Activated T-cell treated with anti-CD3 and anti-CD28 coated beads, Interleukin-2, amount 50 U/mL, for 4 hours (primary cell): ENCODE data around the gene ENPP5. TPM values are rescaled to one million over a fixed set of nuclear protein-coding genes. Genes with fewer than 3 reads are reported as not detected.

Experiments
- ATAC-seq, 2 donors: fragments of 200-7000 bp; cut with Tn5 transposase; one replicate each; pipeline ENCODE4 v1.10.0; 2021
- DNase-seq: peaks from one replicate; pipeline ENCODE4 v3.0.0-alpha.2; 2020
- H3K27me3 Mint-ChIP-seq: one replicate; pipeline ENCODE4 v1.8.0; 2021; ENCODE audit warnings: low read depth, mixed read lengths
- H3K36me3 Mint-ChIP-seq: one replicate; pipeline ENCODE4 v1.8.0; 2022; ENCODE audit warnings: mixed read lengths; ENCODE audit not compliant: insufficient read depth
- H3K4me1 Mint-ChIP-seq: one replicate; pipeline ENCODE4 v1.8.0; 2021; ENCODE audit warnings: low read depth, mixed read lengths
- H3K4me3 Mint-ChIP-seq: one replicate; pipeline ENCODE4 v1.8.0; 2021; ENCODE audit warnings: mild to moderate bottlenecking, moderate library complexity, mixed read lengths
- H3K9me3 Mint-ChIP-seq: one replicate; pipeline ENCODE4 v1.8.0; 2021; ENCODE audit warnings: mixed read lengths
- total RNA-seq, 3 donors: library from RNA; stranded (reverse); gene quantifications; one replicate each; pipeline ENCODE4 v1.2.1, GENCODE V29; 2021

Gene ENPP5
- total RNA-seq = not detected

GRCh38 chr6:46170357-46171289 lies at the start of gene ENPP5:
Gene ENPP5 (minus strand): TSS chr6:46170980. CDS start chr6:46168262, 2,718 bp downstream.
- peak within 1 kb of the TSS; percentile 79 for H3K4me3 Mint-ChIP-seq
- peak; percentile 87 to 89 for ATAC-seq

GRCh38 chr6:46219661-46220060 lies 48.9 kb upstream of the ENPP5 start:
- no peak for ATAC-seq
- H3K4me3 Mint-ChIP-seq = no peak overlapping the region

More at GRCh38 chr6:46170357-46171289, at the start of gene ENPP5:
- Mint-ChIP-seq H3K27me3 (peaks cover 29% of the 10 kb centered on the region), H3K4me1 (peaks cover 17% of the 10 kb centered on the region), H3K9me3 (no peaks in the 10 kb centered on the region), H3K36me3 (no peaks in the 10 kb centered on the region)
- peak; percentile 65 for DNase-seq

GRCh38 chr6:46218457-46218856 lies 47.7 kb upstream of the ENPP5 start:
- ATAC-seq = no peak
- Mint-ChIP-seq H3K36me3 (no peaks in the 10 kb centered on the region), H3K27me3 (no peaks in the 10 kb centered on the region), H3K4me3 (no peak overlapping the region), H3K9me3 (no peaks in the 10 kb centered on the region), H3K4me1 (peaks cover 9% of the 10 kb centered on the region)
- no peak for DNase-seq

More at GRCh38 chr6:46219661-46220060, 48.9 kb upstream of the ENPP5 start:
- Mint-ChIP-seq H3K9me3 (no peaks in the 10 kb centered on the region), H3K27me3 (no peaks in the 10 kb centered on the region), H3K4me1 (peaks cover 9% of the 10 kb centered on the region), H3K36me3 (no peaks in the 10 kb centered on the region)
- no peak for DNase-seq

- ATAC-seq (peak; percentile 34 to 55), DNase-seq (no peak)
- H3K36me3 Mint-ChIP-seq = no peaks in the 10 kb centered on the region
- peaks cover 9% of the 10 kb centered on the region for H3K4me1 Mint-ChIP-seq
- no peaks in the 10 kb centered on the region for H3K9me3 Mint-ChIP-seq
- H3K4me3 Mint-ChIP-seq = no peak overlapping the region
- no peaks in the 10 kb centered on the region for H3K27me3 Mint-ChIP-seq
Measured at GRCh38 chr6:46217671-46218131, 46.9 kb upstream of the ENPP5 start.

GRCh38 chr6:46216879-46217278 lies 46.1 kb upstream of the ENPP5 start:
- Mint-ChIP-seq H3K4me3 (no peak overlapping the region), H3K36me3 (no peaks in the 10 kb centered on the region), H3K27me3 (no peaks in the 10 kb centered on the region), H3K4me1 (peaks cover 9% of the 10 kb centered on the region), H3K9me3 (no peaks in the 10 kb centered on the region)
- ATAC-seq = no peak
- DNase-seq = no peak

- DNase-seq = no peak
- Mint-ChIP-seq H3K9me3 (no peaks in the 10 kb centered on the region), H3K27me3 (no peaks in the 10 kb centered on the region), H3K36me3 (no peaks in the 10 kb centered on the region), H3K4me1 (peaks cover 8% of the 10 kb centered on the region), H3K4me3 (no peak overlapping the region)
- no peak for ATAC-seq
Measured at GRCh38 chr6:46215777-46216176, 45.0 kb upstream of the ENPP5 start.

GRCh38 chr6:46215213-46215612 lies 44.4 kb upstream of the ENPP5 start:
- ATAC-seq = no peak

GRCh38 chr6:46211917-46212316 lies 41.1 kb upstream of the ENPP5 start:
- H3K36me3 Mint-ChIP-seq = no peaks in the 10 kb centered on the region
- DNase-seq = no peak
- no peaks in the 10 kb centered on the region for H3K9me3 Mint-ChIP-seq
- H3K27me3 Mint-ChIP-seq = peaks cover 4% of the 10 kb centered on the region
- H3K4me3 Mint-ChIP-seq = no peak overlapping the region
- ATAC-seq = no peak
- H3K4me1 Mint-ChIP-seq = no peaks in the 10 kb centered on the region

More at GRCh38 chr6:46215213-46215612, 44.4 kb upstream of the ENPP5 start:
- H3K4me1 Mint-ChIP-seq = peaks cover 3% of the 10 kb centered on the region
- H3K36me3 Mint-ChIP-seq = no peaks in the 10 kb centered on the region
- DNase-seq = no peak
- H3K27me3 Mint-ChIP-seq = no peaks in the 10 kb centered on the region
- H3K9me3 Mint-ChIP-seq = no peaks in the 10 kb centered on the region
- no peak overlapping the region for H3K4me3 Mint-ChIP-seq

GRCh38 chr6:46210294-46210693 lies 39.5 kb upstream of the ENPP5 start:
- Mint-ChIP-seq H3K4me3 (no peak overlapping the region), H3K4me1 (no peaks in the 10 kb centered on the region), H3K36me3 (no peaks in the 10 kb centered on the region), H3K27me3 (peaks cover 6% of the 10 kb centered on the region), H3K9me3 (no peaks in the 10 kb centered on the region)
- ATAC-seq = no peak
- DNase-seq = no peak

- no peak overlapping the region for H3K4me3 Mint-ChIP-seq
- peaks cover 2% of the 10 kb centered on the region for H3K9me3 Mint-ChIP-seq
- peaks cover 14% of the 10 kb centered on the region for H3K27me3 Mint-ChIP-seq
- DNase-seq (no peak), ATAC-seq (no peak)
- no peaks in the 10 kb centered on the region for H3K4me1 Mint-ChIP-seq
- no peaks in the 10 kb centered on the region for H3K36me3 Mint-ChIP-seq
Measured at GRCh38 chr6:46208303-46208702, 37.5 kb upstream of the ENPP5 start.

GRCh38 chr6:46207174-46207573 lies 36.4 kb upstream of the ENPP5 start:
- DNase-seq = no peak
- ATAC-seq = no peak
- Mint-ChIP-seq H3K4me1 (no peaks in the 10 kb centered on the region), H3K4me3 (no peak overlapping the region), H3K27me3 (peaks cover 14% of the 10 kb centered on the region), H3K9me3 (peaks cover 5% of the 10 kb centered on the region), H3K36me3 (no peaks in the 10 kb centered on the region)

GRCh38 chr6:46204880-46205650 lies 34.3 kb upstream of the ENPP5 start:
- no peak overlapping the region for H3K4me3 Mint-ChIP-seq
- ATAC-seq (no peak), DNase-seq (no peak)
- H3K9me3 Mint-ChIP-seq = peaks cover 5% of the 10 kb centered on the region
- H3K27me3 Mint-ChIP-seq = peaks cover 14% of the 10 kb centered on the region
- no peaks in the 10 kb centered on the region for H3K36me3 Mint-ChIP-seq
- H3K4me1 Mint-ChIP-seq = no peaks in the 10 kb centered on the region

- no peaks in the 10 kb centered on the region for H3K36me3 Mint-ChIP-seq
- no peak overlapping the region for H3K4me3 Mint-ChIP-seq
- ATAC-seq = no peak
- H3K9me3 Mint-ChIP-seq = peaks cover 5% of the 10 kb centered on the region
- H3K4me1 Mint-ChIP-seq = no peaks in the 10 kb centered on the region
- DNase-seq = no peak
- peaks cover 14% of the 10 kb centered on the region for H3K27me3 Mint-ChIP-seq
Measured at GRCh38 chr6:46203391-46204177, 32.8 kb upstream of the ENPP5 start.

GRCh38 chr6:46201702-46202101 lies 30.9 kb upstream of the ENPP5 start:
- Mint-ChIP-seq H3K9me3 (peaks cover 5% of the 10 kb centered on the region), H3K4me1 (no peaks in the 10 kb centered on the region), H3K4me3 (no peak overlapping the region), H3K27me3 (peaks cover 12% of the 10 kb centered on the region), H3K36me3 (no peaks in the 10 kb centered on the region)
- no peak for DNase-seq
- no peak for ATAC-seq
